NCI-H1417 treated with DMSO at 0.1 percent for 48 hours (cell line): ENCODE data around the gene SNCAIP.
A peak's percentile ranks its signal among the peaks of the same experiment; 100 is the strongest.
"Not testable (repeated sequence)": the region's sequence is repeated elsewhere in the genome, so short reads cannot be mapped to it uniquely, and the experiment has no call there.

Experiments
- DNase-seq: peaks from one replicate; lab custom pipeline; 2025; lab: John Stamatoyannopoulos, UW

Gene SNCAIP

DNA sequence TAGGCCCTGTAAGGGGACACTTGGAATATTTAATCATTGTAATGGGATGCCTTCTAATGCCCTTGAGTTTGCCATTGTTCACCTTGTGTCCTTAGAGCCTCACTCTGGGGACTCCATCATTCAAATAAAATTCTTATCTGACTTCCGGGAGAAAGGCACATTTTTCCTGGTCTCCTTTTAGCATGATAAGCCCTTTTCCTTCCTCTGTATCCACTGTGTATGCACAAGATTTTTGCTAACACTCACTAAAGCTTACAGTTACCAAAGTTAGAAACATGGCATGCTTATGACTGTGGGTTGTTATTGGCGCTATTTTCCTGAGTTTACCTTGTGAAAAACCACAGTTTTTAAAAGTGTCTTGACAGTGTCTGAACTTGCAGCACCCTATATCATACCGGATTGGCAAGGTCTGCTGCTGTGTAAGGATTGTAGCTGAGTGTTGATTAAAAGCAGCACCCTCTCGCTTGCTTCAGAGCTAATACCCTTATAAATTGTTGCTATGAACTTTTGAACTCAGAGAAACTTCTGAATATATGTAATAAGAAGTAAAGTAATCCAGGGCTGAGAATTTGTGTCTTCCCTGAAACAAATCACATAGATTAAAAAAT lies 46.4 kb downstream of the SNCAIP start:
- no peak for DNase-seq

DNA sequence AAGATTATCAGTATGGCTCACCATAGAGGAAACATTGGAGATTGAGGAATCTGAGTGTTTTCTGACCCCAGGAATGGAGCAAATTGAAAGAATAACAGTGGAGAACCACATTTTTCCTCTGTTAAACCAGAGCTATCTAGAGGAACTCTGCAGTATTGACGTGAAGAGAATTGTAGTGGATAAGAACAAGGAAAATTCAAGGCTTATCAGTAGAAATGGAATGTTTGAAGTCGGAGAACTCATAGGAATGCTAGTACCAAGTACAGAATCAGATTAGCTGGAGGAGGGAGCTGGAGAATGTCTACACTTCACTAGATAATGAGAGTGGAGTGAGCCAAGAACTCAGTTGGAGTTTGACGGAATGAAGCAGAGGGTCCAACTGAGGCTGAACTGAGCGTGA lies 50.3 kb downstream of the SNCAIP start:
- no peak for DNase-seq

DNA sequence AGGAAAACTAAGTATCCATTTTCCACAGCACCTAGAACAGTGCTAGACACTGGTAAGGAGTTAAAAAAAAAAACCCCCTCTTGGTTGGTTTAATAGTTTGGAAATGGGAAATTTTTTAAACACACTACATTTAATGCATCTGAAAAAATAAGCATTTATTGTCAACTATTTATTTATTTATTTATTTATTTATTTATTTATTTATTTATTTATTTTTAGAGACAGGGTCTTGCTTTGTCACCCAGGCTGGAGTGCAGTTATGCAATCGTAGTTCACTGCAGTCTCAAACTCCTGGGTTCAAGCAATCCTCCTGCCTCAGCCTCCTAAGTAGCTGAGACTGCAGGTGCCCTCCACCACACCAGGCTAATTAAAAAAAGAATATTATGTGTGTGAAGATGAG lies 51.6 kb downstream of the SNCAIP start:
- no peak for DNase-seq

DNA sequence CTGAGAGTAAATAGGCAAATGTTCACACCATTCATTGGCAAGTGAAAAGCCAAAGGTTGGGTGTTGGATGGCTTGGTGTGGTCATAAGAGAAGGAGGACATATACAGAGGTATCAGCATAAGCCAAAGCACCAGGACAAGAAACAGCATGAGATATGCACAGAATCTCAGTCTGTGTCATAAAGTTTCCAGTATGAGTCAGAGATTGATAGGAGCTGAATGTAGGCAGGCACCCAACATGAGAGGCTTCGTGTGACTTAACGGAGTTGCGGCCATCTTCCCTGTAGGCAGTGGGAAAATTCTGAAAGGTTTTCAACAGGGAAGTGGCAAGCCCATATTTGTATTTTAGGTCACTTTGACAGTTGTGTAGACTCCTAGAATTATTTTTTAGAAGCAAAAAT lies 54.5 kb downstream of the SNCAIP start:
- DNase-seq: no peak

DNA sequence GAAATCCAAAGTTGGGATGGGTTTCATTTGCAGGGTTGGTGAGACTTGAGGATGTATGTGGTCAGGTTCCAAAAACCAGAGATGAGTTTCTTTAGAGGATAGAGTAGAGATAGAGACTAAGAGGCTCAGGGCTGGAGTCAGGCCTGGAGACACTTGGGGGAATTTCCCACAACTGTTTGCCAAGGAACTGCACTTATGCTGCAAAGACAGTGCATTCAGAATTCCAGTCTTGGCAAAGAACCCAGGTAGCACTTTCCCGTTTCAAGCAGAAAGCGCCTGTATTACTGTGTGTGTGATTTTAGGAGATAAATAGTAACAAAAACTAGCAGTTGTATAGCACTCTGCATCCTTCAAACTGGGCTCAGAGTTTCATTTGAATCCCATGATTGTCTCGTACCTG lies 55.4 kb downstream of the SNCAIP start:
- DNase-seq: no peak

DNA sequence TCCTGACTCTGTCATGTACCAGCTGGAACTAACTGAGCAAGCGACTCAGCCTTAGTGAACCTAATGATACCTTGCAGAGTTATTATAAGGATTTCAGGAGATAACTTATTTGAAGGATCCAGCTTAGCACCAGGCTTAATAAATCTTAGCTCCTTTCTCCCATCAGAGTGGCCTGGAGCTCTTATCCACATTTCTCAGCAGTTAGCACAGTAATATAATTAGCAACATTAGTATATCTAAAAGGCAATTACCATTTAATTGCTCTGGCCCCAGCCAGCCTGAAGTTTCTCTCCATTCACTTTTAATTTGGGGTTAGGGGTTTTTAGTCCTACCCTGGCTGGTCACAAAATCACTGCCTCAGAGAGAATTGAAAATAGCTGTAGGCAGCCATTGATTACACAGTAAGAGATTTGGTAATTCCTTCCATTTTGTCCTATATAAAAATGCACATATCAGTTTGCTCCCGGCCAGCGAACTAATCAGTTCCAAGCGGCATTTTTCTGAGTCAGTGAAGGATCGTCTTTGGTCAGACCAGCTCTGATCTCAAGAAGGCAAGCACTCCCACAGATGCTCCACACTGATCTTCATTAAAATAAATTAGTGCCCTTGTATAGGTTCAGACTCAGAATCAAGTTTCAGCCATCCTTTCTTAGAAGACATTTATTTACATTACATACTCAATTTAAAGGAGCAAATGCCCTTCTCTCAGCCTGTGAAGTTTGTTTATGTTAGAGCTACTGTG lies 56.6 kb downstream of the SNCAIP start:
- DNase-seq: no peak

DNA sequence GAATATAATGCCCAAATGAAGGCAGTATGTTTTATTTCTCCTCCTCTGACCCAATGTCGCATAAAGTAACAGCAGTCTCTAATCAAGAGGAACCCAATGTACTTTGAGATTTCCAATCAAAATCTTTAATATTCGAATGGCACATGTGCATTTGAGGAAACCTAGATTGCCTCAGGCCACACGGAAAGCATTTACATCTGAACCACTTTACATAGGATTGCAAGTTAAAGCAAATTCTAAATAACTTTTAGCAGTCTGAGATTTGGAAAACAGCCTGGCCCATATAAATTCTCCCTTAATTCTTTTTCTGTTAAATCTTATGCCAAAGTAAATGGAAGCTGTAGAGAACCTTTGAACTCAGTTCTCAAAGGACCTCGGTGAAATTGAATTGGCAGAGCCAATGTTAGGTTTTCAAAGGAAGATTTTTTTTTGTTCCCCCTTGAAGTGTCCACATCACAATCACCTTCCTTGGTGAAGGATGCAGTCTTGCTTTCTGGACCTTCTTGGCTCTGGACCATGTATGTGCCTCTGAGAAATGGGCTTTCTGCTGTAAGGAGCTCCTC lies 57.3 kb downstream of the SNCAIP start:
- DNase-seq: no peak

DNA sequence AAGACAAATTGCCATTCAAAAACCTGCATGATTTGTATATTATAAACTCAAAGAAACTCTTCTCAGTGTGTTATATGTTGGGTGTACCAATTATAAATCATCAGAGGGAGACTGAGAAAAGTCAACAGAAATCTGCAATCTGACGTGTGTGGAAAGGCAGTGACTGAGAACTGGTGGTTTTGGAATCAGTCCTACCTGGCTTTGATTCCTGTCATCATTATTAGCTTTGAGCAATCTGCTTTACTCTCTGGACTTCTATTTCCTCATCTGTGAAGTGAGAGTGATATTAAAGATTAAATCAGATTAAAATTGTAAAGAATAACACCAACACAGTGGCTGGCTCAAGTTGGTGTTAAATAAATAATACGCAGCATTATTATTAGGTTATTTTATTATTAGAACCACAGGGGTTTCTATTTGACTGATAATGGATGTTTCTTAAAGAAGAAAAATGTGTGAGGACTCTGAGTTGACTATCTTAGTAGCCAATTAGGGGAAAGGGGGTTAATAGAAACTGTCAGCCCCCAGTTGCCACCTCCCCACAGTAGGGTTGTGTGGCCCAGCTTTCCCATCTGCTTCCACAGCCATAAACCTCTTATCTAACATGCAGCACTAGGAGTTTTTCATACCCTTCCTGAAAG lies 59.6 kb downstream of the SNCAIP start:
- DNase-seq: no peak

DNA sequence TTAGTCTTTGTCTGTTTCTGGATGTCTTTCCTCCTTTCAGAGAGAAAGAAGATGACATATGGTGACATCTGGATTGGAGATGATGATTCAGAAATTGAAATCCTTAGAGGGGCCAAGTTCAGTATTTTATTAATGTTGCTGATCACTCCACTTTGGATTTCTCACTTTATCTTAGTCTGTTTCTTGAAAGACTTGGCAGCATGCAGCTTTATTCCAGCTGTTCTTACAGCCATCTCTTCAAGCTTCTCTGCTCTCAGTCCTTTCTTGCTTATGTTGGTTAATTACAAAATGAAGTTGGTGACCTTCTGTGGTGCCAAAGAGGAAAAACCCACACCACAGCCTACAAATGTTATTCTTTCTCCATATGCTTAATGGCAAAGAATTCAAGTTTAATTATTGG lies 62.1 kb downstream of the SNCAIP start:
- no peak for DNase-seq

DNA sequence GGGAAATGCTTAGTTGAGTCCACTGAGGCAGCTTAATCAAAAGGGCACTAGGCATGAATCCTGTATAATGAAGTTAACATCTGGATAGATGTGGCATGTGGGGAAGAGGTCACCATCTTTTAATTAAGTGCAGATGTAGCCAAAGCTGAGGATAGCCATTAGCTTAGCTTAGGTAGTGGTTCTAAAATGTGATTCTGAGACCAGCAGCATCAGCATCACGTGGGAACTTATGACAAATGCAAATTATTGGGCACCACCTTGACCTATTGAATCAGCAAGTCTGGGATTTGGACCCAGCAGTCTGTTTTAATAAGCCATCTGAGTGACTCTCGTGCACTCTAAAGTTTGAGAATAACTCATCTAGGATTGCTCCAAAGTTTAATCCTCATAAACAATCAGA lies 63.8 kb downstream of the SNCAIP start:
- no peak for DNase-seq

DNA sequence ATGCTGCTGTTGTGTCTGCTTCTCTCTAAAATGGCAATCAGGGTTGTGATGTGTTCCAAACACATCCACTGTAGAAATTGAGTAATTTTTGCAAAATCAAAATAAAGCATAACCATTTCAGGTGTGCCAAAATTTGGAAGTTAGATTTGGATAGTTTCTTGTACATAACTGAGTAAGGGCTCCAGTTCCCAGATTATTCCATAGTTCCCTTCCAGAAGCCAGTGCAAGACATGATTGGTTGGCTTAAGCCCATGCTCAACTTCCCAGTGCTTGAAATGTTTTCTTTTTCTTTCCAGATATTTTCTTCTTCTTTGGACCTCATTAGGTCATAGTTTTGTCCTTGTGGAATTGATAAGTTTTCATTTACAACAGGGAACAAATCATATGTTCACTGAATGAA lies 64.2 kb downstream of the SNCAIP start:
- DNase-seq: no peak

DNA sequence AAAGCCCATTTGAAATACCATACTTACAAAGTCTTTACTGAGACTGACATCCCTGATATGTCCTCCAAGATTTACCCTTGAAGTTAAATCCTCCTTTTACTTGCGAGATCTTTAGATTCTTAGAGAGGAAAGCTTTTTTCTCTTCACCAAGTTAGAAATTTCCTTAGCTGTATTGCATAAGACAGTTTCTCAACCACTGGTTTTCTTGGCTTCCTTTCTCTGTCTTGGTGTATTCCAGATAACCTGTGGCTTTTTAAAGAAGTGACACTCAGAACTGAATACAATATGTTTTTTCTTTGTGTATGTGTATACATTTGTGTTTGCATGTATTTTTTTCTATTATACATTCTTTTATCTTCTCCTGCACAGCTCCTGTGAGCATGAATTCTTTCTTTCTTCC lies 65.0 kb downstream of the SNCAIP start:
- DNase-seq: no peak

DNA sequence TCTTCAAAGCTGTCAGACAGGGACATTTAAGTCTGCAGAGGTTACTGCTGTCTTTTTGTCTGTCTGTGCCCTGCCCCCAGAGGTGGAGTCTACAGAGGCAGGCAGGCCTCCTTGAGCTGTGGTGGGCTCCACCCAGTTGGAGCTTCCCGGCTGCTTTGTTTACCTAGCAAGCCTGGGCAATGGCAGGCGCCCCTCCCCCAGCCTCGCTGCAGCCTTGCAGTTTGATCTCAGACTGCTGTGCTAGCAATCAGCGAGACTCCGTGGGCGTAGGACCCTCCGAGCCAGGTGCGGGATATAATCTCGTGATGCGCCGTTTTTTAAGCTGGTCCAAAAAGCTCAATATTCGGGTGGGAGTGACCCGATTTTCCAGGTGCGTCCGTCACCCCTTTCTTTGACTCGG lies 70.9 kb downstream of the SNCAIP start:
- not testable (repeated sequence) for DNase-seq

DNA sequence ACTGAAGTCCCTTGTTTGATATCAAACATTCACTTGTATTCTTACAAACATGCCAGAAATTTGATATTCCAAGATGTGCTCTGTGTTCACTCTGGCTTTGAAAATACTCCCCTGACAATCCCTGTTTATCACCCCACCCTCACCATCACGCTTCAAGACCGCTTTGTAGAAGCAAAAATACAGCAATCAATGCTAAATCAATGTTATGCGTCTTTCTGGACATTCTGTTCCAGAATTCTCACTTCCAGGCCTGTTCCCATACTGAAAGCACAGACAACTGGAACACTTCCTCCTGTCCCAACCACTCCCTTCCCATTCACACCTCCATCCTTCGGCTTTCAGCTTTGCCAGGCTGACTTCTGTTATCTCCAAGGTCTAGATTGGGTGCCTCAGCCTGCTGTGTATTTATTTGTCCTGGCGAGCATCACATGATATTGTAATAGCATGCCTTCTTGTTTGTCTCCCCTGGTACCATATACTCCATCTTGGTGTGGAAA lies 72.8 kb downstream of the SNCAIP start:
- no peak for DNase-seq

DNA sequence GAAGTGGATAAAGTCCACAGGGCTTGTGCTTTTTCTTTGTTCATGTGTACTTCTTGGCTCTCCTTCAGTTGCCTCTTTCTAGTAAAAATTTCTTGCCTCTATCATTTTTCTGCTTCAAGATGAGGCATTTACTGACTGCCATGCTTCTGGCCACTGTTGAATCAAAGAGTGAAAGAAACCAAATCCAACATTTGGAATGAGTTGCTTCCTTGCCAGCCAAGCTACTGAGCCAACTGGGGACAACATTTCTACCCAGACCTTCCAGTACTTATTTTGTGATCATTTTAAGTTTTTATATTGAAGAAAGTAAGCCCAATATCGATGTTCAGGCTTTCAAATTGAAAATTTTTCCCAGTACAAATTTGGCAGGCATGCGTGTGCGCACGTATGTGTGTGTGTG lies 73.2 kb downstream of the SNCAIP start:
- no peak for DNase-seq

DNA sequence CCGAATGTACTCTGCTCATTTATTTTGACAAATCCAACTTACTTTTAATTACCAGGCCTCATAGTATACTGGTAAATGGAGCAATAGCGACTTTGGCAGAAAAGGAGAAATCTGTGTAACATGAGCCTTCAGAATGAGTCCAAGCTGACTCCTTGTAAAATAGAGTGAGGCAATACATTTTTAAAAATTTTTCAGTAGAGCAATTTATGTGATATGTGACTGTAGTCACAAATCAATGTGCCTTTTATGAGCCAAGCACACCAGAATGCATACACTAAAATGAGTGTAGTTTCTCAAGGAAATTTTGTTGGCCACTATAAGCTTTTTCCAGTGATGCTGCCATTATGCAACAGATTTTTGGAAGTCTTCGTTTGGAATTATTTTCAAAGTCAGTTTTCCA lies 73.8 kb downstream of the SNCAIP start:
- DNase-seq: no peak

DNA sequence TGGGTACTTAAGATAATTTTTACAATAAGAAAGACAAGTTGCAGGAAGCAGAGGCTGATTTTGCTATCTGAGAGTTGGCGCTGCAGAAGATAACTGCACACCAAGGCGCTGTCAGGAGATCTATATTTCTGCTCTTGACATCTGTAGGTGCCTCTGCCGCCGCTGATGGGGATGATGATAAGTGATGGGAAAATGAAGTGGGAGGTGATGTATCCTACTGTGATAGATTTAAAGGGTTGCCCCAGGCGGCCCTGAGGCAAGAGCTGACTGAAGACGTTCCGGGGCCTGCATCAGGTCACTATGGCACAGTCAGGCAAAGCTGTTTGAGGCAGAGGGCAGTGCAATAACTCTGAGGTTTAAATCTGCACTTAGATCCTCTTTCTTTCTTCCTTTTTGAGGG lies 78.1 kb downstream of the SNCAIP start:
- no peak for DNase-seq

DNA sequence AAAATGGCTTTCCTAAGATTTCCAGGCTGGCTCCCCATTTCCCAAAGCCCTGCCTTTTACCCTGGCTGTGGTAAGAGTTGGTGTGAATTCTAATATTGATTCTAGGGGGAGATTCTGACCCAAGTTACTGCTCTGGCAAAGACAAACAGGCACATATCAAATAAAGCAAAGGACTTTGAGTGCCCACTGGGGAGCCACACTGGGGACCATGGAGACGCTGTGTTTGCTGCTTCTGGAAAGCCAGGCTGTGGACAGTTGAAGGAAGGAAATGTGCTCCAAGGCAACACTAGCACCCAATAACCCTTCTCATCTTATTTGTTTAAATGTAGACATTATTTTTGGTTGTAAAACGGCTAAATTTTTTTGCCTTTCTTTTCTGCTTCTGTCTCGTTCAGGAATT lies 78.7 kb downstream of the SNCAIP start:
- no peak for DNase-seq

DNA sequence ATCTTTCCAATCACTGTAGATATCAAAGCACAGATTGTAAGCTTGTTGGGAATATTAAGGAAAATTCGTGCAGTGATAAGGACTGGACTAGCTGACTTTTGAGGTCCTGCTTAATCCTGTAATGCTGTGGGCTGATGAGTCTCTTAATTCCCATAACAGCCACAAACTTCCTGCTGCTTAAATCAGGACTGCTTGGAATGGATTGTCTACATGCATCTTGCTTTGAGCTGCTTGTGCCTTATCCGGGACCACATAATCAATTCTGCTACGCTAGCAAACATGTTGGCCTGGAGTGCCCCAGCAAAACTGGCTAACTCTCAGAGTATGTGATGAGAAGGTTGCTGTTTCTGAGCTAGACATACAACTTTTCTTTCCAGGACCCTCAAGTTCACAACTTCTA lies 79.6 kb downstream of the SNCAIP start:
- no peak for DNase-seq

DNA sequence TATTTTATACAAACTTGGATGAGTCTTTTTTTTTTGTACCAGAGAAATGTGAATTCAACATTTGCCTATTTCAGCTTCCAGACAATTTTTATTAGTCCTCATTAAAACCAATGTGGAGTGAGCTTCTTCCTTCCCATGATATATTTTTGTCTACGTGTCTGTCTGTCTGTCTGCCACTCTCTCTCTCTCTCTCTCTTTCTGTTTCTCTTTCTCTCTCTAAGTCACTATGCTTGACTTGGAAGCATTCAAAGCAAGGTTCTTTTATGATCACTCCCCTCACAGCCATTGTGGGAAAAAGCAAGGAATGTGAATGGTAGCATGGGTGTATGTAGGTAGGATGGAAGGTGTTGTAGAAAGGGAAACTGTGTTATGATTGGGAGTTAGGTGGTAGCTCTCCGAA lies 80.2 kb downstream of the SNCAIP start:
- no peak for DNase-seq

DNA sequence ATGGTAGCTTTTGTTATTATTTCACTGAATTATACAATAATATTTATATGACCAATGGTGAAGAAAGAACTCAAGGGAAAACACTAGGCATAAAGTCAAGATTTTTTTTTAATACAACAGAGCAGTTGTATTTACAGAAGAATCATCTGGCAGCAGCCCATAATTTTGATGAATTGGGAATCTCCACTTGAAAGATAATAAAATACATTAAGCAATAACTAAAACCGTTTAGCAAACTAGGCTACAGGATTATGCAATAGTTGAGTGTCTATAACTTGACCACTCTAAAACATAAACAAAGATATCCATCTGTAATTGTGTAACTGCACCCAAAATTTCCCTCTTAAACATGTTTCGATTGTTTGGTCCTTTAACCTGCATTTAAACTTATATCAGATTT lies 80.8 kb downstream of the SNCAIP start:
- peak; percentile 15 for DNase-seq

DNA sequence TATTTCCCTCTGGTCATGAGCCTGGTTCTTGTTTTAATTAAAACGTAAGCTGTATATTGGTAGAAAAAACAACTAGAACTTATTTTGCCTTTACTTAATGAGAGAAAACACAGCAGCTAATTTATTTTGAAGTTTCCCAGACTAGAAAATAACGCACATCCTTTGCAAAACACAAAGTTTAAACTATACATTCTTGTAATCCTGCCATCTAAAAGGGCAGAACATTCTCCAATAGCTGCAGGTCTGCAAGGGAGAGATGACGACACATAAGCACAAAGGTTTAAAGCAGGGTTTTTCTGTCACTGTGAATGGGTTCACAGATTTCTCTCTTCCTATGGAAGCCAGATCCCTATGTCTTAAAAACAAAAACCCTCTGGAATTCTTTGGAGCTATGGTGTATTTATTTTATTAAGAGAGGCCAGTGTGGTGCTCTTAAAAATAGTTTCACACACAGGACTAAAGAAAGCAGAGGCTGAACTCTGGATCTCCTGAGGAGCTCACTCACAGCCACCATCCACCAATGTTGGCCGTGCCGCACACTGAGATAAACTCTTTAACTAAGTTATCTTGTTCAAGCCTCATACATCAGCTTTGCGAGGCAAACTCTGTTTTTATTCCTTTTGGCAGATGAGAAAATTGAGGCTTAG lies 82.4 kb downstream of the SNCAIP start:
- DNase-seq: no peak

DNA sequence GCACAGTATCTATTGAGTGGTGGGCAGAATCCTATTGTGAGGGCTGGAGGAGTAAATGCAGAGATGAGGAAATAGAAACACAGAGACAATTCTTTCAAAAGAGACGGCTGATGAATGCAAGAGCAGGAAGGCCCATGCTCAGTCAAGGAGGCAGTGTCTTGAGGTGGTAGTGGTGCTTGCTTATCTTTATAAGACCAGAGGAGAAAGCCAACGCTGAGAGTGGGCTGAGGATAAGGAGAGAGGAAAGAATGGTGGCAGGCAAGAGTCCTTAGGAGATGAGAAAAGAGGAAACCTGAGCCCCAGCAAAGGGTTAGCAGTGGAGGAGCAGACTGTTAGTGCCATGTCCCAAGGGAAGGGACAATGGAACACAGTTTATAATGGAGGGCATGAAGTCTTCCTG lies 86.0 kb downstream of the SNCAIP start:
- no peak for DNase-seq
